ENCODE measurements around the gene IFT122. TPM values are rescaled to one million over a fixed set of nuclear protein-coding genes. Genes with fewer than 3 reads are reported as not detected.

Gene IFT122
- polyA plus RNA-seq, 1 donor from 2014 or later: 4.5 TPM

DNA sequence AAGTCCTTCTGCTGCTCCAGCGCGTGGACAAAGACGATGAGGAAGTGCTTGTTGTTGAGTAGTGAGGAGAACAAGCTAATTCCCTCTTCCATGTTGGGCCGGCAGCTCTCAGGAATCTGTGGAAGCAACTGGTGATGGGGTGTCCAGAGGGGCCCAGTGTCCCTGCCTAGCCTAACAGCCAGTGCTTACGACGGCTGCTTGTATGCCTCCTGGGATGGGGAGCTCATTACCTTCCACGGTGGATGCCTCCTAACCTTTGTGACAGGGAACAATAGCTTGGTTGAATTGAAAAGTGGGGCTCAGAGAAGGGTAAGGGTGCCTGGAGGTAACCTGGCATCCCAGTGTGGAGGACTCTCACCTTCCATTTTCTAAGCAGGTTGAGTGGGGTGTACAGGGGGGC, 125.9 kb downstream of the IFT122 start:
- no peaks in the 10 kb centered on the region for H3K9me3 Mint-ChIP-seq
- H3K4me3 Mint-ChIP-seq: no peak overlapping the region
- H3K27me3 Mint-ChIP-seq: no peaks in the 10 kb centered on the region
- H3K27ac Mint-ChIP-seq: no peak overlapping the region
- H3K36me3 Mint-ChIP-seq: peaks cover 2% of the 10 kb centered on the region
- H3K4me1 Mint-ChIP-seq: no peaks in the 10 kb centered on the region

DNA sequence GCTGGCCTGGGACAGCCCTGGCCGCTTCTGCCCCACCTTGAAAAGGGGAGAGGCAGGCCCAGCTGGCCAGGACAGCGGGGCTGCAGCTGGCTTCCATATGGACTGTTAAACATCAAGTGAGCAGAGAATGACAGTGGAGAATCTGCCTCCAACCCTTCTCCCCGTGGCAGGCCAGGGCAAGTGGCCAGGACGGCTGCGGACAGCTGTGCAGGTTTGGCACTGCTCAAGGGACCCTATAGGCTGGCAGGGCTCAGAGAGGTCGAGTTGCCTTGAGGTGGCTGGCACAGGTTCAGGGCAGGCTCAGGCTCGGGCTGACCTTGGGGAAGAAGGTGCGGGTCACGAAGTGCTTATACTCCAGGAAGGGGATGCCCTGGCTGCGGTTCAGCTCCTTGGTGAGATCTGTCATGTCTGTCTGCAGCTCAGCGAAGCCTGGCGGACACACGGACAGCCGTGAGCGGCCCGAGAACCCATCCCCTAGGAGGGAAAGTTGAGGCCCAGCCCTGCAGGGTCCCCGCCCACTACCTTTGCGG, 127.2 kb downstream of the IFT122 start:
- Mint-ChIP-seq H3K36me3 (peaks cover 5% of the 10 kb centered on the region), H3K4me3 (no peak overlapping the region), H3K9me3 (no peaks in the 10 kb centered on the region), H3K4me1 (peaks cover 0 to 4% (median 2%) of the 10 kb centered on the region in 3 donors), H3K27me3 (no peaks in the 10 kb centered on the region), H3K27ac (no peak overlapping the region)

DNA sequence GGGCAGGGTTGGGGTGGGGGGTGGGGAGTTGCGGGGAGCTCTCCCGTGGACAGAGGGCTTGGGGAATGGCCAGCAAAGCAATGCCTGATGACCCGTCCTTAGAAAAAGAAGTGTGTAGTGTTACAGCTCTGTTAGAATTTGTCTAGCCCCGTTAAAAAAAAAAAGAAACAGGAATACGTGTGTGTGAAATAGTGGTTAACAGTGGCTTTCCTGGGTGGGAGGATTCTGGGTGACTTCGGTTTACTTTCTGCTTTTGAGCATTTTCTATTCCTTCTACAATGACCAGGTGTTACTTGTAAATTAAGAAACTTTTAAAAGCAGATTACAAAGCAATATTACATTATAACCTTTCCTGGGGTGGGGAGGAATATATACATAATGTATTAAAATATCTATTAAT, 127.9 kb downstream of the IFT122 start:
- no peaks in the 10 kb centered on the region for H3K27me3 Mint-ChIP-seq
- peaks cover 5% of the 10 kb centered on the region for H3K36me3 Mint-ChIP-seq
- H3K27ac Mint-ChIP-seq: no peak overlapping the region
- no peaks in the 10 kb centered on the region for H3K9me3 Mint-ChIP-seq
- no peak overlapping the region for H3K4me3 Mint-ChIP-seq
- peaks cover 0 to 6% (median 2%) of the 10 kb centered on the region in 3 donors for H3K4me1 Mint-ChIP-seq

DNA sequence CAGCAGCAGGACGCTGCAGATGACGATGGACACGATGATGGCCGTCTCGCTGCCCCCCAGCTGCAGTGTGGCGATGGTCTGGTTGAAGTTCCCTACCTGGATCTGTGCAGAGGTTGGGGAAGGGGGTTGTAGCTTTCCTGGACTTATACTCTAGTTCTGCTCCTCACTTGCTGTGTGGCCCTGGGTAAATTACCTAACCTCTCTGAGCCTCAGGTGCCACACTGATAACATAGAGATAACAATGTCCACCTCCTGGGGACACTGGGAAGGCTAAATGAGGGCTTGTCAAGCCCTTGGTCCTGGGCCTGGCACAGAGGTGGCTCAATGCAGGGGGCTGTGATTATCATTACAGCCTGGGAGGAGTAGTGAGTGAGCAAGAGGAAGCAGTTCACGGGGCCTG, 129.8 kb downstream of the IFT122 start:
- no peak overlapping the region for H3K27ac Mint-ChIP-seq
- peaks cover 3% of the 10 kb centered on the region for H3K36me3 Mint-ChIP-seq
- peaks cover 6 to 13% (median 10%) of the 10 kb centered on the region in 3 donors for H3K4me1 Mint-ChIP-seq
- H3K4me3 Mint-ChIP-seq: no peak overlapping the region
- no peaks in the 10 kb centered on the region for H3K9me3 Mint-ChIP-seq
- H3K27me3 Mint-ChIP-seq: no peaks in the 10 kb centered on the region

Other genes starting within 250 kb of the IFT122 start
- 52.9 TPM for gene COPG1, start 190.6 kb upstream of the IFT122 start, polyA plus RNA-seq
- gene HMCES, start 161.4 kb upstream of the IFT122 start, polyA plus RNA-seq: 40.1 TPM
- gene EFCAB12, start 11.6 kb upstream of the IFT122 start, polyA plus RNA-seq: 0.71 TPM
- 123 TPM for gene MBD4, start 276 bp upstream of the IFT122 start, polyA plus RNA-seq
- not detected for gene RHO, start 88.4 kb downstream of the IFT122 start, polyA plus RNA-seq
- gene H1-8, start 103.0 kb downstream of the IFT122 start, polyA plus RNA-seq: not detected
- 3.0 TPM for gene PLXND1, start 166.5 kb downstream of the IFT122 start, polyA plus RNA-seq

All from IgD-negative memory B cell (primary cell).